GM18526 (cell line): ENCODE results near the gene TMEM201.
A peak's percentile ranks its signal among the peaks of the same experiment; 100 is the strongest.

Experiments
- POLR2A ChIP-seq: IDR thresholded peaks from 3 replicates; pipeline ENCODE4 v1.6.1; 2011; ENCODE audit not compliant: insufficient read length; ENCODE audit errors: extremely low read depth

TMEM201 gene

DNA sequence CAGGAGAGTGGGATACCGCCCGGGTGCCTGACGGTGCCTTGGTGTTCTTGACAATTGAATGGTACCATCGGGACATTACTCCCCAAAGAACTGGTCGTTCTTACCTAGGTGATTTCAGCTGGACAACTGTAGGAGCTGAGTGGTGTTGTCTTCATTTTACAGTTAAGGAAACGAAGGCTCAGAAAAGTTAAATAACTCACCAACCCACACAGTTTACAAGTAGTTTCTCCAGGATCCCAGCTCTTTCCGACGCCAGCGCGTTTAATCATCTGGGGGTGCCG, 64.4 kb downstream of the TMEM201 start:
- no peak for TF ChIP-seq POLR2A

- no peak for TF ChIP-seq POLR2A
Measured at GRCh38 chr1:9653491-9654050, 64.9 kb downstream of the TMEM201 start.

DNA sequence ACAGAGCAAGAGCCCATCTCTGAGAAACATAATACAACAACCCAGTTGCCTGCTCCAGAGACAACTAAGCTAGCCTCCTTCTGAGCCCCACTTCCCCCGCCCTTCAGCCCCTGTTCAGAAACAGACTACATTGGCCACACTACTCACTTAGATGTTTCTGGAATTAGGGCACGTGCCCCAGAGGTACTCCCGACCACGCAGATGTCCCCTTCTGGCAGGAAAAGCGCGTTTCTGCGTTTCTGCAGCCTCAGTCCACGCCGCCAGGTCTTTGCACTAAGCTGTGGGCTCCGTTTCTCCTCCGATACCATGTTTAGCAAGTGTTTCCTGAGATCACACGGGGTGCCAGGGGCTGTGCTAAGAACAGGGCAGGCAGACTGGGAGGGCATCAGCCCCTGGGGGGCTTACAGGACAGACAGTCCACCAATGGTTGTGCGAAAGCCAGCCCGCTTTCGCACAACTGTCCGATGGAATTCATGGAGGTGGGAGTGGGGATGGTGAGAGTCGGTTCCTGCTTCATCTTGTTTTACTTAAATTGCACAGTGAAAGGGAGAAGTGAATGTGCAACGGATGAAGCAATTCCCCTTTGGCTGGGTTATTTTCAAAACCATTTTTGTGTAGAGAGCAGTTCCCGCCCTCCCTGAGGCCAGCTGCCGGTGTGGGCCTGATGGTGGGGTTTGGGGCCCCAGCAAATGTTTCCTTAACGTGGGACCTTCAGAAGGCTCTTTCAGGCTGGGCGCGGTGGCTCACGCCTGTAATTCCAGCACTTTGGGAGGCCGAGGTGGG, 65.5 kb downstream of the TMEM201 start:
- peak; percentile 46 for TF ChIP-seq POLR2A

DNA sequence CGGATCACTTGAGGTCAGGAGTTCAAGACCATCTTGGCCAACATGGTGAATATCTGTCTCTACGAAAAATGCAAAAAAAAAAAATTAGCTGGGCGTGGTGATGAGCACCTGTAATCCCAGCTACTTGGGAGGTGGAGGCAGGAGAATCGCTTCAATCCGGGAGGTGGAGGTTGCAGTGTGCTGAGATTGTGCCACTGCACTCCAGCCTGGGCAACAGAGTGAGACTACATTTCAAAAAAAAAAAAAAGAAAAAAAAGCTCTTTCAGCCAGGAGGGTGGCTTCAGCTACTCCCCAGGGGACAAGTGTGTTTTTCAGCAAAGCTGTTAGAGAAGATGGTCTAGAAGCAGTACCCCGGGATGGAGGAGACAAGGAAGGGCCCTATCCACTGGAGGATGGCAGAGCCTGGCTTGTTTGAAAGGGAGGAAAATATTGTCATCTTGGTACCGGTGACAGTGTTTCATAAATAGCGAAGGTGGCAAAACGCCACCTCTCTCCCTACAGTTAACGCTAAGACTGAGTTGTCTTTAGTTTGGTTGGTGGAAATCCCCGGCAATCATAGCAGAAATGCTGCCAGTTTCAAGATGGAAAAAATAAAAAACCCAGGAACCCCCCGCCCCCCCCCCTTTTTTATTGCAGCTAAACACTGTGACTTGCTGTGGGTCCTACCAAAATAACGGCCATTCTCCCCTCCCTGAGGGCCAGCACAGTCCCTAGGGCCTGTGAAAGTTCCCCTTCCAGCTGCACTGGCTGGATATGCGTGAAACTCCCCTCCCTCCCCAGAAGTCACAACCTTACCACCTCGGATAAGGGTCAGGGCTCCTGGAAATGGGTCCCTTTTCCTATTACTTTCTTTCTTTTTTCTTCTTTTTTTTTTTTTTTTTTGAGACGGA, 66.4 kb downstream of the TMEM201 start:
- peak; percentile 25 for TF ChIP-seq POLR2A

DNA sequence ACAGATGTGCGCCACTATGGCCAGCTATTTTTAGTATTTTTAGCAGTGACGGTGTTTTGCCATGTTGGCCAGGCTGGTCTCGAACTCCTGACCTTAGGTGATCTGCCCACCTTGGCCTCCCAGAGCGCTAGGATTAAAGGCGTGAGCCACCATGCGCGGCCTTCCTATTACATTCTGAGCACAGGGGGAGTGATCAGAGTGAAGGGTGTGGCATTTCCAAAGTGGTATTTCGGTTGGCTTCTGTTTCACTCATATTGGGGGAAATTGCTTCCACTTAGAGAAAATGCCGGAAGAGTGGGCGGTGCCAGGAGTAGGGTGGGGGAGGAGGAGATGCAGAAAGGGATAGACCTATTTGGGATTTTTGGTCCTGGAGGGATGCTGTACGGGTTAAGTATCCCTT, 67.1 kb downstream of the TMEM201 start:
- TF ChIP-seq POLR2A, result no peak

- TF ChIP-seq POLR2A, result no peak
Measured at GRCh38 chr1:9657521-9658032, 68.9 kb downstream of the TMEM201 start.

DNA sequence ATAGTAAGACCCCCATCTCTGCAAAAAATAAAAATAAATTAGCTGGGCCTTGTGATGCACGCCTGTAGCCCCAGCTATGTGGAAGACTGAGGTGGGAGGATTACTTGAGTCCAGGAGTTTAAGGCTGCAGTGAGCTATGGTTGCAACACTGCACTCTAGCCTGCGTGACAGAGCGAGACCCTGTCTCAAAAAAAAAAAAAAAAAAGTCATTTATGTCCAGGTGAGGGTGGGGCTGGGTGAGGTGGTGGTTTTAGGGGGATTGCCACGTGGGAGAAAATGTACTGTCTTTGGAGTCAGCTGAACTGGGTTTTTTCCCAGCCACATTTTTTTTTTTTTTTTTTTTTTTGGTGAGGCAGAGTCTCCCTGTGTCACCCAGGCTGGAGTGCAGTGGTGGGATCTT, 69.5 kb downstream of the TMEM201 start:
- no peak for TF ChIP-seq POLR2A

GRCh38 chr1:9659328-9659727, 70.6 kb downstream of the TMEM201 start:
- no peak for TF ChIP-seq POLR2A

DNA sequence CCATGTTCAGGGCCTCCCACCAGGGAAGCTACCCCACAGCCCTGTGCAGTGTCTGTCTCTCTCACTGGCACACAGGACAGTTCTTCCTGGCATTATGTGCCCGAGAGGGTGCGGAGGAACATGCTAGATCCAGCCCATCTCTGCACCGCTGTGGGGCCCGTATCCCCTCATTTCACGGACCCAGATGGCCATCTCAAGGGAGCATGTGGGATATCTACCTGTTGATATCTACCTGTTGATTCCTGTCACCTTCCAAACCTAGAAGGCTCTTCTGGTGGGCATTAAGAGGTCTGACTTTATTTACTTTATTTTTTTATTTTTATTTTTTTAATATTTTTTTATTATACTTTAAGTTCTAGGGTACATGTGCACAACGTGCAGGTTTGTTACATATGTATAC, 74.5 kb downstream of the TMEM201 start:
- no peak for TF ChIP-seq POLR2A
